HL-60 (cell line): ENCODE results near the gene HTR4.

Experiments
- CTCF ChIP-seq: IDR thresholded peaks from one replicate; pipeline ENCODE4 v1.5.1; 2011; ENCODE audit warnings: low read length, control low read depth, inconsistent platforms; ENCODE audit not compliant: insufficient read depth
- GABPA ChIP-seq: IDR thresholded peaks from 2 replicates; pipeline ENCODE4 v1.6.1; 2012; ENCODE audit warnings: low read depth
- POLR2AphosphoS5 ChIP-seq: IDR thresholded peaks from 2 replicates; pipeline ENCODE4 v1.6.1; 2012; ENCODE audit warnings: low read depth

- no peak for TF ChIP-seq CTCF
- no peak for TF ChIP-seq POLR2AphosphoS5
- no peak for TF ChIP-seq GABPA
Observed at GRCh38 chr5:148640471-148640870, 13.9 kb downstream of the HTR4 start.
